Peyer's patch (tissue), 4 donors: ENCODE results near the gene TRPC6.
"Not testable (repeated sequence)": the region's sequence is repeated elsewhere in the genome, so short reads cannot be mapped to it uniquely, and the experiment has no call there.

Experiments used
- CTCF ChIP-seq, 6 experiments: fragments of 450-650 bp in 4 of 6; fragments of 200-600 bp in 2 of 6; sonication (generic) in 1 of 6; IDR thresholded peaks; one replicate each; pipeline ENCODE4 v1.5.1; 2017 to 2019; ENCODE audit warnings: antibody characterized with exemption in 6 of 6, mild to moderate bottlenecking in 3 of 6, moderate library complexity in 1 of 6
- POLR2A ChIP-seq, 2 donors: fragments of 450-650 bp; IDR thresholded peaks; one replicate each; pipeline ENCODE4 v1.5.1; 2017; ENCODE audit warnings: antibody characterized with exemption in 2 of 2, mild to moderate bottlenecking in 2 of 2, moderate library complexity in 2 of 2

GRCh38 chr11:101464388-101464787 is 119.4 kb downstream of the TRPC6 start:
- TF ChIP-seq CTCF, POLR2A (IDR thresholded peaks at IDR 0.05): not testable (repeated sequence)
